Esophagus muscularis mucosa (tissue), 3 donors: ENCODE data around the gene TBC1D5.

ENCODE experiments used
- CTCF ChIP-seq, 3 experiments: fragments of 200-600 bp in 2 of 3; fragments of 450-650 bp in 1 of 3; sonication (generic) in 2 of 3; IDR thresholded peaks; one replicate each; pipeline ENCODE4 v1.5.1; 2017 to 2019; ENCODE audit warnings: antibody characterized with exemption in 3 of 3, mild to moderate bottlenecking in 2 of 3, moderate library complexity in 1 of 3
- POLR2A ChIP-seq: fragments of 450-650 bp; IDR thresholded peaks from one replicate; pipeline ENCODE4 v1.6.1; 2017; ENCODE audit warnings: antibody characterized with exemption, moderate library complexity, mild to moderate bottlenecking, low read depth
- POLR2AphosphoS5 ChIP-seq, 2 donors: sonication (generic); formaldehyde crosslinking; IDR thresholded peaks; one replicate each; pipeline ENCODE4 v1.6.1; 2017; ENCODE audit warnings: antibody characterized with exemption in 2 of 2

- TF ChIP-seq CTCF (IDR thresholded peaks at IDR 0.05) (no peak), POLR2A (no peak), POLR2AphosphoS5 (IDR thresholded peaks at IDR 0.05) (no peak)
Observed at GRCh38 chr3:17745301-17745700, 2.9 kb upstream of the TBC1D5 start.
